Kidney capillary endothelial cell (primary cell): ENCODE results near the gene RCC2.

Source experiments
- DNase-seq: peaks from one replicate; pipeline ENCODE4 v3.0.0-alpha.2; 2018; ENCODE audit warnings: low spot score

Gene RCC2

DNA sequence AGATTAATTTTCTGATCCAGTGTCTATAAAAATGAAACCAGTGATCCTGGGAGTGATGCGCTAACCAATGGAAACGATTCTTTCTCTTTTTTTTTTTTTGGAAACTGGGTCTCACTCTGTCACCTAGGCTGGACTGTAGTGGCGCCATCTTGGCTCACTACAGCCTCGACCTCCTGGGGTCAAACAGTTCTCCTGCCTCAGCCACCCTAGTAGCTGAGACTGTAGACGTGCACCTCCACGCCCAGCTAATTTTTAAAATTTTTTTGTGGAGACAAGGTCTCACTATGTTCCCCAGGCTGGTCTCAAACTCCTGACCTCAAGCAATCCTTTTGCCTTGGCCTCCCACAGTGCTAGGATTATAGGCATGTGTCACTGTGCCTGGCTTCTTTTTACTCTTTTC is 3.4 kb upstream of the RCC2 start:
- no peak for DNase-seq

DNA sequence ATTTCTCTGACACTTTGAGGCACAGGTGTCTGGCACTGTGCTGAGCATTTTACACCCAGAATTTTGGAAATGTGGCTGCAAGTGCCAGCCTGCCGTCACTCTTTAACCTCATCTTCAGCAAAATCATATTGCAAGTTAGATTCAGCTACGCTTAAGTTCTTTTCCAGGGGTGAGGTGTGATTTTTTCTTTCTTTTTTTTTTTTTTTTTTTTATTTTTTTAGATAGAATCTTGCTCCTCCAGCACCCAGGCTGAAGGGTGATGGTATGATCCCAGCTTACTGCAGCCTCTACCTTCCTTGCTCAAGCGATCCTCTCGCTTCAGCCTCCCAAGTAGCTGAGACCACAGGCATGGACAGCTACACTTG is 2.5 kb upstream of the RCC2 start:
- no peak for DNase-seq

DNA sequence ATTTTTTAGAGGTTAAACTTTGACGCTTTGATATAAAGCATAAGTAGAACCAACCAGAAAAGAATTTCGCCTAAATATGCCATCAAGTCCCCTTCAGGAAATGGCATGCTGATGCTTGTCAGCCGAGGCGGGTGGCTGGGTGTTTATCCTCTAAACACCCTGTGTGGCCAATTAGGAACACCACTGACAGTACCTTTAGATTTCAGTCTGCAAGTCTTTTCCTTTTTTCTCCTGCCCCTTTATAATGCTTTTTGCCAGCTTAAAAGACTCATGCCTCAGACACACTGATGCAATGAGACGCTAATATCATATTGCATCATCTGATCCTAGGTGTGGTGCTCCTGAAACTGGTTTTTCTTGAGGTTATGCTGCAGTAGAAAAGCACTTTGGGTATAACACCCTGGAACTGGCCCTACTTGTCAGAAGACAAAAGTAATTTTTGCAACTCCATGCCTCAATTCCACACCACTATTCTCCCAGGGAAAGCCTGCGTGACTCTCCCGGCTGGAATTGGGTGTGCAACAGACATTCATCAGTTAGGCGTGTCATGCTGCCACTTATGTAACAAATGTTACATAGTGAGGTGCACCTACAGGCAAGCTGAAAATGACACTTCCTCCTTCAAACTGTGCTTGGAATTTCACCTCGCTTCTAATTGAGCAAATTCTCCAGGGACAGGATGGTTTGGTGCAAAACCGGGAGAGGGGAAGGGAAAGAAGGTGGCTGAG is 2.0 kb upstream of the RCC2 start:
- DNase-seq = no peak

DNA sequence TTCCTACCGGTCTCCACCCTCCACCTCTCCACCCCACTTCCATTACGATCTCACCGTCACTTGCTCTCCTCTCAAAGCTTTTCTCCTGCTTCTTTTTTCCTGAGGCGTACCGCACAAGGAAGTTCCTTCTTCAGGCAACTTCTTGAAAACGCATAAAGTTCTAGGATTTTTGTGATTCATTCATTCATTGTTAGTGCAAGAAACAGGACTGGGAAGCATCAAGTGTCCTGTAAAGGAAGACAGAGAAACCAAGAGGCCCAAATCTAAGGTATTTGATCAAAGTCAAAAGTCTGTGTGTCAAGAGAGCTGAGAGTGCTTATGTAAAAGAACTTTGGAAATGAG is 1.3 kb upstream of the RCC2 start:
- DNase-seq = no peak

DNA sequence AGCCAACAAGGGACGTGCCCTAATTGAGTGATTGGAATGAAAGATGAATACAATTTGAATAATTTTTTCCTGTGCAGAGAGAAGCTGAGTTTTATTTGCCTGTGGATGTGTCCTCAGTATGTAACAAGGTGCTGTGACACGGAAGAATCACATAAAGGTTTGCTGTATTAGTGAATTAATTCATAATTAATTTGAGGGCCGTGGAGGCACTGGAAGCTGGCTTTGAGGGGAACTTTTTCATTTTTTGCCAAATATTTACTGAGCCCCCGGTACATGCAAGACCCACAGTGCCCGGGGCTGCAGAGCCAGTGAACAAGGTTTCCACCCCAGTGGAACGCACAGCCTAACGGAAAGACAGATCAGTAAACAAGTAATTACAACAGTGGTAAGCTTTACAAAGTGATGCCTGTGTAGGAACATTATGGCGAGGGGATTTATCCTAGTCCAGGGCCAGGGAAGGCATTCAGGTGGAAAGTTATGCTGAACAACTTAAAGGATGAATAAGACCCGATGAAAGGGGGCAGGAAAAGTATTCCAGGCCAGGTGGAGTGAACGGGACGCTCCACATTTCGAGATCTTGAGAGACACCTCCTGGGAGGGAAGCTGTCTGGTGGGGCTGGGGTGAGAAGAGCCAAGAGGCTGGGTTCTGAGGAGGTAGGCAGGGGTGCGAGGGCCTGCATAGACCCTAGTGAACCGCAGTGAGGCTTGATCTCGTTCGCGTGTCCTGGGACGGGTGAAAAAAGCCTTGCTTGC is 773 bp upstream of the RCC2 start:
- no peak for DNase-seq

DNA sequence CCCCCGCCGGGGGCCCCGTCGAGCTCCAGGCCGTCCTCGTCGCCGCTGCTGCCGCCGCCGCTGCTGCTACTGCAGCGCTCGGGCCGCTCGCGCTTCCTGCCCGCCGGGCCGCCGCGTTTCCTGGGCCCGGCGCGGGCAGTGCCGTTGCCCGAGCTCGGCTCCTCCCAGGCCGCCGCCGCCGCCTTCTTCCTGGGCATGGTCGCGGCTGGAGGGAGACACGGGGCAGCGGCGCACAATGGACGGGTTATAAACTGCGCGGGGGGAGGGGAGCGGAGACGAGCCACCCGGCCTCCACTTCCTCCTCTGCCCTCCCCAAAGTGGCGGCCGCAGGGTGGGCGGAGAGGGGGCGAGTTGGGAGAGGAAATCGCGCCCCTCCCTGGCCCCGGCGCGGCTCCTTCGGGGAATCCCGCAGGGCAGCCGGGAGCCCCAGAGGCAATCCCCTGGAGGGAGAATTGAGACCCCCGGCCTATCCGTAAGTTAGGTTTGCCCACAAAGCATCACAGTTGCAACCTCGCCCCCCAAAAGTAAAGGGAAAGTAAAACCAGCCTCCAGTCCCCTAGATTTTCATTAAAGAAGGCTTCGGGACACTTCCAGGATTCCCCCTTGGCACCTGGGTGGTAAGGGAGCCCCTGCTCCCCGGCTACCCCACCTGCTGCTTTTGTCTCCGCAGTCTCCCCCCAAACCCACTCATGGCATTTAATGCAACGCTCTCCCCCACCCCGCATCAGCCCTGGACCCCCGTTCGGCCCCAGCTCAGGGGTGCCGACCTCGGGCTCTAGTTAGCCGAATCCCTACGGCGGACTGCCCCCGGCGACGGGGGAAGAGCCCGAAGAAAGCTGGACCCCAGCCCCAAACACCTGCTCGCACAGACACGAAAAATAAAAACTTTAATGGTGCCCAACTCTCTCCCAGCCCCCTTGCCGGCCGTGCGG is 893 bp downstream of the RCC2 start:
- DNase-seq = peak; percentile 63

DNA sequence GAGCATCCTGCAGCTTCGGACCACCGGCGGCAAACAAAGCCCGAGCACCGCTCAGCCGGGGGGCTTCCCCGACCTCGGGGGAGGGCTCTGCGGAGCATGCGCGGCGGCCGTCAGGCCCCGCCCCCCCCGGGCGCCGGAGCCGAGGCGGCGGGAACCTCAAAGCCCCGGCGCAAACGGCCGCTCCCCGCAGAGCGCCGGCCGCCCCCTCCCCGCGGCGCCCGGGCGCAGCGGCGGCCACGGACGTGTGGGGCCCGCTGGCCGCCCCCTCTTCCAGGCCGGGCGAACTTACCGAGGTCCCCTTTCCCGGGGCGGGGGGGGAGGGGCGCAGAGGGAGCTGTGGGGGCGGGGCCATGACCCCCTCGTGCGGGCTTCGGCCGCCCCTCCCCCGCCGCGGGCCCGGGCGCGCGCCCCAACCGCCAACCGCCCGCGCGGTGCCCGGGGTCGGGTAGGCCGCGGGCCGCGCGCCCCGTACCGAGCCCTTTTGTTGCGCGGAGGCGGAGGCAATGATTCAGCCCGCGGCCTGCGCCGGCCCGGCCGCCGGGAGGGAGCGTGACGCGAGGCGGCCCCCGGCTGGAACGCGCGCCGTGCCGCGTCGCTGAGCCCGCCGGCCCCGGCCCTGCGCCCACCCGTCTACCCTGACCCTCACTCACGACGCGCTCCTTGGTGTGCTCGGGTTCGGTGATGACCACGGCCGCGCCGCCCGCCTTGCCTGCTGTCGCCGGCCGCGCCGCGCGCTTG is 1.7 kb downstream of the RCC2 start:
- no peak for DNase-seq

DNA sequence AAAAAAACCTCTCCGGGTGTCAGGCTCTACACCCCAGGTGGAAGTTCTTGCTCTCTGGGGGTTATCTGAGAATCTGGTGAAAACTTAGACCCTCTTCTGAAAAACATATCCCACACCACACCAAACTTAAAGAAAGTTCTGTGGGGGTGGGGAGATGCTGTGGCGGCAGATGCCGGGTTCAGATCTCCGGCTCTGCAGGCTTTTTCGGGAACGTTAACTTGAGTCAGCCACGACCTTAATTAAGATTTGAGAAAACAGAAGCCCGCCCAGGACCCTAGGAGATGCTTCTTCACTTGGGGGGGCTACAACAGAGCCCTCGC is 2.3 kb downstream of the RCC2 start:
- no peak for DNase-seq

DNA sequence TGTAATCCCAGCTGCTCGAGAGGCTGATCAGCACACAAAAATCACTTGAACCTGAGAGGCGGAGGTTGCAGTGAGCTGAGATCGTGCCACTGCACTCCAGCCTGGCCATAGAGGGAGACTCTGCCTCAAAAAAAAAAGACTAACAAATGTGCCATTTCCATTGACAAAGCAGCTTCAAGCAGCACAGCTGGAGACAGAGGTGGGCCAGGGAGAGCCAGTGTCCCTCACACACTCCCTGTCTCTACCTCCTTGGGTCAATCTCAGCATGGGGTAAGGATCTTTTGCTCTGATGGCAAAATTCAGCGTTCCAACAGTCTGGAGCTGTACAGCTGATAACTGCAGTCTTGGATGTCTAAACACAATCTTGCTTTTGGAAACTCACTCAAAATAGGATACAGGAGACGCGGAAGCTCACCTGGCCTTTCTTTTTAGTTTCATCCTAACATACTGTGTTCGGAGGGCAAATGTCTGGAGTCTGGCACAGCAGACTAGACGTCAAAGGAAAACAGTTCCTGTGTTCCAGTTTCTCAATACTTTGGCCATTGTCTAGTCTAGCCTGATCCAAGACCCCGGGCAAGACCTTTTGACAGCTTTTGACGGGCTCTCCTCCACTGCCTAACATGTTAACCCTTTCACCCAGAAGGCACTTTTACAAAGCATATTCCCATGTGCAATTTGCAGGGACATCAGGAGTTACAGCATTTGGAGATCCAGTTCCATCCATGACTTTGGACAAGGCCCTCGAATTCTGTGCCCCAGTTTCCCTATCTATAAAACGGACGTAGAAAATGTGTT is 2.9 kb downstream of the RCC2 start:
- no peak for DNase-seq

DNA sequence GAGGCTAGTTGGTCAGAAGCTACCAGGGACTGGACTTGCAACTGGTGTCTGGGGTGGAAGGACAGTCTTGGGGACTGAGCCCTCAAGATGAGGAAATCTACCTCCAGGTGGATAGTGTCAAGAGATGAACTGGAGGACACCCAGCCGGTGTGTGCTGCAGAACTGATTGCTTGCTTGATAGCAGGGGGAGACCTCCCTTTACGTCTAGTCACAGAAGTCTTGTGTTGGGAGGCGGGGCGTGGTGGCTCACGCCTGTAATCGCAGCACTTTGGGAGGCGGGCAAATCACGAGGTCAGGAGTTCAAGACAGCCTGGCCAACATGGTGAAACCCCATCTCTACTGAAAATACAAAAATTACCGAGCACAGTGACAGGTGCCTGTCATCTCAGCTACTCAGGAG is 4.9 kb downstream of the RCC2 start:
- DNase-seq = no peak

DNA sequence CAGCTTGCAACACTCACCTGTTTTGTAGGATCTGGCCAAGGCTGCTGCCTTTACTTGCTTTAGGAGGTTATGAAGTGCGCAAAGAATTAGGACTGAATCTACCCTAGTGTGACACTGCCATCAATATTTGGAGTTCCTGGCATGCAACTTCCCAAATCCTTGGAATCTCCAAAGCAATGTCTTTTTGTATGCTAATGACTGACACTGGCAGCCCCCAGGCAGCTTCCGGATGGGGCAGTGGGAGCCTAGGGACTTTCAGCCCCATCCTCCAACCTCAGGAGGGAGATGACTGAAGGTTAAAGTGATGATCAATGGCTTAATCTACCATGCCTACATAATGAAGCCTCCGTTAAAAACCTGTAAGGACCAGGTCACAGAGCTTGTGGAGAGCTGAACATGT is 5.5 kb downstream of the RCC2 start:
- DNase-seq = no peak

DNA sequence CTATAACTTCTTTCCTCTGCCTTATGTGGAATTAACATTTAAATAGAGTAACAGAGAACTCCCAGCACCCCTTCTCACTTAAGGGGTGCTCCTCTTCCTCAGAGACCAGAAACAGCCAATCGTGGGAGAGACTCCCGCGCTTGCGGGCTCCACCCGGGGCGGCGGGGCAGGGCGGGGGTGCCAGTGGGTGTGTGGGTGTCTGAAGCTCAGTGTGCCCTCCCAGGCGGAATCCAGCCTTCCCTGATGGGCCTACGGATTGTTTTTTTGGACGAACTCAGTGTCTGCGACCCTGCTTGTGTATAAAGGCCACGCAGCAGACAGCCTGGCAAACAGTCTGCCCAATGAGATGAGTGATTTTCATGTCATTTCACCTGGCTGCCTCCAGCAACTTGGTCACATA is 6.2 kb downstream of the RCC2 start:
- DNase-seq = no peak

DNA sequence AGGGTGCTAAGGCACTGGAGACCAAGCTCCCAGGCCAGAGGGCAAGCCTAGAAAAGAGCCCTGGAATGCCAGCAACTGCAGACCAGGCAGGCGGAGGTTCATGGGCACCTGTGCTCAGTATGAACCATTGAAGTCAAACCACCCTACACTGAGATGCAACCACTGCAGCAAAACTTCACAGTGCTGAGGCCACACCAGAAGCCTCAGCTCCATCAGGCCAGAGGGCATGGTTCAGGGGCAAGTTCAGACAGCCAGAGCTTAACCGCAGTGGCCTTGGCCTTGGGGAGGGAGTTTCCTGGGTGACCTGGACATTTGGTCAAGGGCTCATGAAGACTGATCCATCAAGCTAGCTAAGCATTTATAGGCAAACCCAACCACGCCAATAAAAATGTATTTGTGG is 7.1 kb downstream of the RCC2 start:
- DNase-seq = no peak

DNA sequence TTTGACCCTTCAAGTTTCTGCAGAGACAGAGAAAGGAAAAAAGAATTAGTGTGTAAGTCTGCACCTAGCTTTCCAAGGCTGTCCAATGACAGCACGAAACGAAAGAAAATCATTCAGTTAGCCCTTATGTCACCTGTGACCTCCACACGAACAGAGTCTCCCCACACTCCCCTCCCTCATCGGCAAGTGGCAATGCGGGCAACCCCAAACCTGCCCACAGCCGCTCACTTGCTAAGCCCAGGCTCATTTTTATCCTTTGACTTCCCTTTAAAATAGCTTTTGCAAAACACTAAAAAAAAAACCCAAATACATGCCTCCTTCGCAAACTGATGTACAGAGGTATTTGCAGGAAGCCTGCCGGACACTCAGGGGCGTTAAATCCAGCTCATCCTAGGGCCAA is 10.3 kb downstream of the RCC2 start:
- no peak for DNase-seq

DNA sequence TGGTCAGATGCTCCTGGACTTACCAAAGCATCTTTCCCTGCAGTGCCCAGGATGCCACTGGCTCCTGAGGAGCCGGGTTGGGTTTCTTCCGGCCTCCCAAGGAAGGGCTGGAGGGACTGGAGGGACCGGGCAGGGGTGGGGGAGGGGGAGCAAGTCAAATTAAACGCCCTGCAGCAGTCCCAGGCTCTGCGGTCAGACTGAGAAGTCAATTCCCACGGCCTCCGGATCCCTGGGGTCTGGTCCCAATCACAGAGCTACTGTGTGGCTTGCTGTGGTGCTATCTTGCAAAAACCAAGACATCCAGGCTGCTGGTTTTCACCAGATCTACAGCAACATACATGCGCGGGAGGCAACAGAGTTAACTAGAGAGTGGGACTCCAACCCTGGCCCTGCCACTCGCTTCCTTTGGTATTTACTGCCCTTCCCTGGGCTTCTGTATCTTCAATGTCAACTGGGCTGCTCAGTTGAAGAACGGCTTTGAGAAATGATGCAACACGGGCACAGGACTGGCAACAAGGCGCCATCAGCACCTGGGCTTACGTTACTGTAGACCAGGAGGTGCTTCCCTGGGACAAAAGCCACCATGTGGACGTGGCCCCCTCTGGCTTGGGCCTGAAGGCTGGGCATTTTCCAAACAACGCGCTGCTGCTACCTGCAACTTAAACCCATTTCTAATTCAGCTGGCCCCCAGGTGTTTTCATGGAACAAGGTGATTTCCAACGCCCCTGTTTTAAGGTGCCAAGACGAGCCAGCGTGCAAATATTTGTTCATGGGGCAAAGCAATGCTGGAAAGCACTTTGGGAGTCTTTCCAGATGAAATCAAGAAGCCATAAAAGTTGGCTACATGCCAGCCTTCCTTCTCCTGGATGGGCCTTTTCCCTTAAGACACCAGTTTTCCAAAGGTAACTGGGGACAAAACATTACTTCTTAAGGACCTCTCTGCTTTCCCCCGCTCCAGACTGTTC is 11.5 kb downstream of the RCC2 start:
- no peak for DNase-seq

DNA sequence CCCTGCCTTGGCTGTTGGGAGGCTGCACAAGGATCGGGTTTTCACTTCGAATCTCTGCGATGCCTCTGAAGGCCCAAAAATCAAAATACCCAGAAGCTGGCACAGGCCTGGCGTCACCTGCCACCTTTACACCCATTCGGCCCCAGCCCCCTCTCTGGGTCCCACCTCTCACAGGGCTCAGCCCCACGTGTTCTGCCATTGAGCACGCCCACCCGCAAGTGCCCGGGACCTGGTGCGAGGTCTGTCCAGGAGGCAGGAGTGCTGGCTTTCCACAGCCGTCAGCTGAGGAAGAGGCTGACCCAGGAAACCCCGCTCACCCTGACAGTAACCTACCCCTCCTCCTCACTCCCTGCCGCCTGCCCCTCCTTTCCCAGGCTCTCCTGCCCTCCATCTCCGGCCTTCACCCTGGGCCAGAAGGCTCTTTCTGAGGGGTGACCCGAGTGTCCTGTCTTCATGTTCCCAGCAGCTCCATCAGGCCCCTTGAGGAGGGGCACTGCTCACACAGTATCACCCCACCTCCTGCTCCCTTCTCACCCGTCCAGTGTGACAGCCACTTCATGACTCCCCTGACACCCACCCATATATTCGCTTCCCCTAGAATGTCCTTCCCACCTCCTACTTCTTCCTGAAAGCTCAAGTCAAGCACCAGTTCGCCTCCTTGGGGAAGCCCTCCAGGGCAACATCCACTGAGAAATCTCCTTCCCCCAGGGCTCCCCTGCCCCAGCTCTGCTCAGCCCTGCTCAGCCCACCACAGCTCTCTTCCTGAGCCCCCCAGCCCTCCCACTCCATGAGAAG is 13.5 kb downstream of the RCC2 start:
- DNase-seq = no peak

DNA sequence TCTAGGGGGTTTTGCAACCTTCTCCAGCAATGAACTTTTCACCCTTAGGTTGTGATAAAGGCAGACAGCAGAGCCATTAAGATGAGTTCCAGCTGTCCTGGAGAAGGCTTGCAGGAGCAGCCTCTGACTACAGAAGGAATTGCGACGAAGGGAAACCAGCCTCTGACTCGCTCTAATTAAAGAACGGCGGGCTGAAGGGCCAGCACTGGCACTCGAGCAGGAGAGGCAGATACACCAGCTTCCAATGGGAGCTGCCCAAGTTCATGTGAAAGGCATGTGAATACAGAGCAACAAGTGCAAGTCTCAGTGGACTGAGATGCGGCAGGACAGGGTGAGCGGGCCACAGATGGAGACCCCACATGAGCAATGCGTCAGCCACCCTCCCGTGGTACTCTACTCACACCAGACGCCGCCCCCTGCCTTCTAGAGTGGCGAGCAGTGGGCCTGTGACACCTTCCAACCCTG is 15.7 kb downstream of the RCC2 start:
- no peak for DNase-seq

DNA sequence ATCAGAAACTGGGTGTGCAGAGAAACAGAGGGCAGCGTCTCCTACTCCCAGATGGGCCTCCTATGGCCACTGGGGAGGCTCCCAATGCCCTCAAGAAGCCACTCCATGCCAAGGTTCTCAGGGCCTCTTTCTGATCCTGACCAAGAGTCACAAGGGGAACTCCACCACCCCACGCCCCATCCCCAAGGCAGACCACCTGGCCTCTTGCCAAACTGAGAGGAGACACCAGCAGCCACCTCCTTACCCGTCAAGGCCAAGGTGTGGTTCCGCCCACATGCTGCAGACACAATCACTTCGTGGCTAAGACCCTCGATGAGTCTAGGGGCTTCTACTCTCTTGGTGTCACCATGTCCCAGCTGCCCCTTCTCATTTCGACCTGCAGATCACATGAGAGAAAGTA is 17.0 kb downstream of the RCC2 start:
- no peak for DNase-seq

DNA sequence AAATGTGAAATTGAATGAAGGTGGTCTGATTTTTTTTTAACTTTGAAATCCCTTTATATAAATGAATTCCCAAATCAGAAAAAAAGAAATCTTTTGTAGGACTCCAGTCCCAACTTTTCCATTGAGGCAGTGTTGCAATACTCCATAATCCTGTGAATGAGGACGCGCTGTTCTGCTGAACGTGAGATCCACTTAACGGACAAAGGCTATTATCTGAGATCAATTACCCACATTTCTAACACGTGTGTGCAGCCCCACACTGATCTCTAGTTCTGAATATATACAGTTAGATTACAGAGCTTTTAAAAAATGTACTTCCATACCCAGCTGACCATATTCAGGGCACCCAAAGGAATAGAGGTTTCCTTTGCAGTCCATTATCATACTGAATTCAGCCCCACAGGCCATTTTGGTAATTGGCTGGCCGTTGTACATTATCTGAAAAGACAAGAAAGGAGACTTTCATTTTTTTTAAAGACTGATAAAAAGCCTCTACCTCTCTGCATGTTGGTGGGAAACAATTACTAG is 19.0 kb downstream of the RCC2 start:
- DNase-seq = no peak
